ENCODE data around the gene HOXD8. TPM values are rescaled to one million over a fixed set of nuclear protein-coding genes. Genes with fewer than 3 reads are reported as not detected.
A peak's percentile ranks its signal among the peaks of the same experiment; 100 is the strongest.

The HOXD8 gene
- total RNA-seq, 1 donor from 2014 or later, result not detected

- H3F3A ChIP-seq (ENCODE audit: low read depth), result no peaks in the 10 kb centered on the region
- peak; percentile 27 for DNase-seq (ENCODE audit: low spot score)
- Mint-ChIP-seq H3K9me3 (peaks cover 6% of the 10 kb centered on the region), H3K27ac (no peak within 1 kb of the TSS), H3K4me3 (no peak within 1 kb of the TSS), H3K36me3 (no peaks in the 10 kb centered on the region), H3K27me3 (ENCODE audit: insufficient read depth, low read depth) (peaks cover 98% of the 10 kb centered on the region), H3K4me1 (no peaks in the 10 kb centered on the region)
- peak; percentile 93 for TF ChIP-seq EZH2phosphoT487 (IDR thresholded peaks at IDR 0.05)
- TF ChIP-seq EZH2 (IDR thresholded peaks at IDR 0.05), result peak; percentile 99
- TF ChIP-seq CTCF (IDR thresholded peaks at IDR 0.05), result no peak
- H3K36me3 ChIP-seq, result no peaks in the 10 kb centered on the region
- H3K4me3 ChIP-seq, result no peak within 1 kb of the TSS
- peak within 1 kb of the TSS; percentile 11 for H3K4me2 ChIP-seq
- no peaks in the 10 kb centered on the region for H3K9me3 ChIP-seq (ENCODE audit: low read depth)
- no peak within 1 kb of the TSS for H3K9ac ChIP-seq
- no peak within 1 kb of the TSS for H2AFZ ChIP-seq (replicated peaks)
- peaks cover 96% of the 10 kb centered on the region for H4K20me1 ChIP-seq (ENCODE audit: low read depth)
- H3K4me1 ChIP-seq, result no peaks in the 10 kb centered on the region
- no peaks in the 10 kb centered on the region for H3K79me2 ChIP-seq (ENCODE audit: low read depth)
- no peak within 1 kb of the TSS for H3K27ac ChIP-seq
- peaks cover 100% of the 10 kb centered on the region for H3K27me3 ChIP-seq
These were observed 22.2 kb downstream of the HOXD8 start, which contains the start of gene HOXD4 for GRCh38 chr2:176151442-176152287. HOXD4 (plus strand) TSS chr2:176151550; CDS start chr2:176151634, 84 bp downstream.

GRCh38 chr2:176152350-176153181 is 23.1 kb downstream of the HOXD8 start:
- no peak overlapping the region for H3K4me3 Mint-ChIP-seq
- H3K4me2 ChIP-seq, result no peak overlapping the region
- H3F3A ChIP-seq (ENCODE audit: low read depth), result no peaks in the 10 kb centered on the region
- no peaks in the 10 kb centered on the region for H3K4me1 ChIP-seq
- no peaks in the 10 kb centered on the region for H3K36me3 Mint-ChIP-seq
- H2AFZ ChIP-seq (replicated peaks), result no peak overlapping the region
- TF ChIP-seq EZH2phosphoT487 (IDR thresholded peaks at IDR 0.05) (peak; percentile 84), CTCF (IDR thresholded peaks at IDR 0.05) (no peak), EZH2 (IDR thresholded peaks at IDR 0.05) (peak; percentile 74)
- H3K9ac ChIP-seq, result no peak overlapping the region
- H3K27me3 ChIP-seq, result peaks cover 100% of the 10 kb centered on the region
- no peaks in the 10 kb centered on the region for H3K79me2 ChIP-seq (ENCODE audit: low read depth)
- H3K36me3 ChIP-seq, result no peaks in the 10 kb centered on the region
- no peak overlapping the region for H3K27ac Mint-ChIP-seq
- H3K4me1 Mint-ChIP-seq, result peaks cover 2% of the 10 kb centered on the region
- H3K9me3 ChIP-seq (ENCODE audit: low read depth), result no peaks in the 10 kb centered on the region
- DNase-seq (ENCODE audit: low spot score), result no peak
- no peak overlapping the region for H3K4me3 ChIP-seq
- peaks cover 7% of the 10 kb centered on the region for H3K9me3 Mint-ChIP-seq
- peaks cover 94% of the 10 kb centered on the region for H3K27me3 Mint-ChIP-seq (ENCODE audit: insufficient read depth, low read depth)
- peaks cover 96% of the 10 kb centered on the region for H4K20me1 ChIP-seq (ENCODE audit: low read depth)
- no peak overlapping the region for H3K27ac ChIP-seq

DNA sequence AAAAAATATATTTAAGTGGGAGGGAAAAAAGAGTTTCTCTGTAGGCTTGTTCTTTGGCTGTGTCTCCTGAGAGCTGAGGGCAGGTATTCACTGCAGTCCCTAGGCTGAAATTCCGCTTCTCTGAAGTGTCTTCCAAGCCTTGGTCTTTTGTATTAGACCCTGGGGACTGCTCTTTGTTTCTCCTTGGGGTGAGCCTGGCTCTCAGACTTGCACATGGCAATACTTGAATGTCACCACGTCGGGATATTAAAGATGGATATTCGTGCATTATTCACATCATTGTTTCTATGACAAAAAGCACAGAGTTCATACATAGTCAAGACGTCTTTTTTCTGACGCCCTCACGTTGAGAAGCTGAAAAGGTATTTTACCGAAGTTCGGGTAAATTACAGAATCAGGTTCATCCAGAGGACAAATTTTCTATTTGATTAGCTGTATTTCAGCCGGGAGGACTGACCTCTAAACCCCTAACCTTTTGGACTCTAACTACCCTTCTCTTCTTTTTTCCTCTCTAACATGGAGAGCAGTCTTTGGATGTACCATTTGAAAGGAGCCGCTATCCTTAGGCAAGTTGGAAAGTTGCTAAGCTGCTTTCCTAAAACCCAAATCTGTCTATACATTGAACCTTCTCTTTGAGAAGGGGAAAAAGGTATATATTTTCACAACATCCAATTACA is 25.2 kb downstream of the HOXD8 start:
- H3K79me2 ChIP-seq (ENCODE audit: low read depth), result no peaks in the 10 kb centered on the region
- no peak overlapping the region for H3K9ac ChIP-seq
- Mint-ChIP-seq H3K36me3 (no peaks in the 10 kb centered on the region), H3K4me3 (no peak overlapping the region), H3K27me3 (ENCODE audit: insufficient read depth, low read depth) (peaks cover 92% of the 10 kb centered on the region), H3K9me3 (peaks cover 7% of the 10 kb centered on the region), H3K27ac (no peak overlapping the region), H3K4me1 (peaks cover 9% of the 10 kb centered on the region)
- no peak overlapping the region for H3K27ac ChIP-seq
- H3K4me1 ChIP-seq, result no peaks in the 10 kb centered on the region
- TF ChIP-seq EZH2phosphoT487 (IDR thresholded peaks at IDR 0.05) (no peak), EZH2 (IDR thresholded peaks at IDR 0.05) (no peak)
- no peaks in the 10 kb centered on the region for H3K36me3 ChIP-seq
- peaks cover 100% of the 10 kb centered on the region for H3K27me3 ChIP-seq
- H4K20me1 ChIP-seq (ENCODE audit: low read depth), result peaks cover 96% of the 10 kb centered on the region
- H2AFZ ChIP-seq (replicated peaks), result no peak overlapping the region
- H3K9me3 ChIP-seq (ENCODE audit: low read depth), result no peaks in the 10 kb centered on the region
- no peak overlapping the region for H3K4me2 ChIP-seq
- peak; percentile 36 for DNase-seq (ENCODE audit: low spot score)
- no peaks in the 10 kb centered on the region for H3F3A ChIP-seq (ENCODE audit: low read depth)
- H3K4me3 ChIP-seq, result no peak overlapping the region

All from neural progenitor cell (in vitro differentiated cells).